K562 (cell line): Measurements from ENCODE around the gene PPP1CA. TPM values are rescaled to one million over a fixed set of nuclear protein-coding genes. Genes with fewer than 3 reads are reported as not detected.

Experiments used
- ELF1 ChIP-seq: fragments of 200-800 bp; sonication (Bioruptor generic); IDR thresholded peaks from 2 replicates; pipeline ENCODE4 v1.6.1; 2016; ENCODE audit warnings: missing genetic modification characterization, missing compliant biosample characterization
- HNRNPK ChIP-seq: fragments of 200-400 bp; formaldehyde crosslinking; IDR thresholded peaks from one replicate; pipeline ENCODE4 v1.6.1; 2018; ENCODE audit warnings: mild to moderate bottlenecking, low read depth, low read length; ENCODE audit not compliant: poor library complexity, severe bottlenecking
- RBM15 ChIP-seq: fragments of 200-400 bp; formaldehyde crosslinking; IDR thresholded peaks from 2 replicates; pipeline ENCODE4 v1.6.1; 2018; ENCODE audit warnings: mild to moderate bottlenecking, low read length, moderate library complexity; ENCODE audit not compliant: insufficient read depth
- RUNX1 ChIP-seq: sonication (generic); IDR thresholded peaks from 2 replicates; pipeline ENCODE4 v1.6.1; 2016; ENCODE audit warnings: antibody characterized with exemption, low read depth
- SREBF2 ChIP-seq: sonication (generic); formaldehyde crosslinking; IDR thresholded peaks from 2 replicates; pipeline ENCODE4 v1.4.0; 2020; ENCODE audit warnings: mild to moderate bottlenecking, missing genetic modification reagents
- ZNF263 ChIP-seq: sonication (generic); formaldehyde crosslinking; IDR thresholded peaks from 2 replicates; pipeline ENCODE4 v1.8.0; 2022; ENCODE audit warnings: mild to moderate bottlenecking, missing genetic modification reagents, borderline replicate concordance
- ZSCAN32 ChIP-seq: fragments of 450-650 bp; formaldehyde crosslinking; IDR thresholded peaks from 2 replicates; pipeline ENCODE4 v1.4.0; 2020; ENCODE audit warnings: mild to moderate bottlenecking, moderate library complexity
- polyA plus RNA-seq, 8 experiments: library from polyadenylated mRNA; depleted of rRNA in 4 of 8; stranded (reverse) in 5 of 8; unstranded in 3 of 8; fragments of >200 nt; fragmentation: Nextera tagmentation in 2 of 8; fragmentation: Illumina TruSeq in 1 of 8; extraction: Ambion mirVana in 2 of 8; extraction: Trizol in 1 of 8; gene quantifications; 2 replicates each; pipeline versions ENCODE4 v1.2.1 to v1.2.3, GENCODE V29; 2011 to 2014; ENCODE audit warnings: inconsistent platforms in 1 of 8, missing spikeins in 1 of 8
- total RNA-seq, 7 experiments: library from RNA; depleted of rRNA in 6 of 7; stranded (reverse); fragments of >200 nt in 6 of 7; fragmentation: Illumina TruSeq in 2 of 7; extraction: Trizol in 2 of 7; gene quantifications; 2 replicates each; pipeline versions ENCODE4 v1.2.1 to v1.2.3, GENCODE V29; 2011 to 2021; ENCODE audit warnings: low replicate concordance in 1 of 7
- TF ChIP-seq, protein P1 (sequence below): fragments of 450-650 bp; IDR thresholded peaks from 2 replicates; pipeline ENCODE4 v1.7.0; 2016; ENCODE audit warnings: borderline replicate concordance
- TF ChIP-seq, protein P2 (sequence below): fragments of 250-450 bp; sonication (Bioruptor Pico); IDR thresholded peaks from 2 replicates; pipeline ENCODE4 v1.8.0; 2022; ENCODE audit warnings: inconsistent platforms
- TF ChIP-seq, protein P3 (sequence below): IDR thresholded peaks from 3 replicates; pipeline ENCODE4 v1.6.1; 2011; ENCODE audit warnings: borderline replicate concordance, mild to moderate bottlenecking; ENCODE audit not compliant: insufficient read length, insufficient read depth
- TF ChIP-seq, protein P4 (sequence below): fragments of 450-650 bp; IDR thresholded peaks from 2 replicates; pipeline ENCODE4 v1.7.1; 2018; ENCODE audit warnings: mild to moderate bottlenecking, low read depth; ENCODE audit not compliant: partially characterized antibody
- TF ChIP-seq, protein P5 (sequence below): sonication (generic); formaldehyde crosslinking; IDR thresholded peaks from 2 replicates; pipeline ENCODE4 v1.5.0; 2020; ENCODE audit warnings: missing genetic modification reagents
- TF ChIP-seq, protein P6 (sequence below): sonication (generic); formaldehyde crosslinking; IDR thresholded peaks from 2 replicates; pipeline ENCODE4 v1.8.0; 2022; ENCODE audit warnings: mild to moderate bottlenecking, missing genetic modification reagents

Gene PPP1CA
- total and polyA plus RNA-seq, 9 of the 15 experiments (the other 6 are each of a cell fraction or from before 2014, with no cell fraction given), result 18.2 to 242 (median 188) TPM

DNA sequence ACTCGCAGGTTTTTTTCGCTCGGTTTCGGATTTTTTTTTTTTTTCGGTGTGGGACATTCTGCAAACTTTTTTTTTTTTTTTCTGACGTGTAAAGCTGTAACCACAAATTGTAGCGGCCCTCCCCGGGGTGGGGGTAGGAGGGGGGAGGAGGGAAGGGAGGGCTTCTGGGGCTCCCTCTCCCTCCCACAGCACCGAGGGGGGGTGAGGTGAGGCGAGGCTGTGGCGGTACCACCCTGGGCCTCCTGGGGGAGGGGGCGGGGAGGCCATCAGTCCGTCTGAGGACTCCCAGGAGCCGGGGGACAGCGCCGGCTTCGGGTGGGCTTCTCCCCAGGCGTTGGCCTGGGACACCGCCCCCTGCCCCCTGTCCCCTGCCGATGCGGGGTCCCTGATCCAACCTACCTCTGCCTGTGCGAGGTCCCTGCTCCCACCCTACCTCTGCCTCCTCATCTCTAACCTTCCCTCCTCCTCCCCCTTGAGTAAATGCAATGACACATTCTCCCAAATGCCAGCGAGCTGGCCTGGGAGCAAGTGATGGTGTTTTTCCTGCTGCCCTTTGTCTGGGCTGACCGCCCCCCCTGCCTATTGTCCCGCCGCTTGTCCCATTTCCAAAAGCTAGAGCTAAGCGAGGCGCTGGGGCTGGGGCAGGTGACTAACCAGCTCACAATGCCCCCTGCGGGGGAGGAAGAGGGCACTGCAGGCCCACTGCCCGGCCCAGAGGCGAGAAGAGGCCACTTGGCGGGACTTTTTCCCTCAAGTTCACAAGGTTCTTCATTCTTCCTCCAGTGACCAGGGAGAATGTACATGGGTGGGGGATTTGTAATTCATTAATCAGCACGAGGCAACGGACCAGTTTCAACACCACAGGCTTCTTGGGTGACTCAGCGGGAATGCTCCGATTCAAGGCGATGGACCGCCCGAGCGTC, 27.7 kb downstream of the PPP1CA start (continued):
- TF ChIP-seq, protein P1, sequence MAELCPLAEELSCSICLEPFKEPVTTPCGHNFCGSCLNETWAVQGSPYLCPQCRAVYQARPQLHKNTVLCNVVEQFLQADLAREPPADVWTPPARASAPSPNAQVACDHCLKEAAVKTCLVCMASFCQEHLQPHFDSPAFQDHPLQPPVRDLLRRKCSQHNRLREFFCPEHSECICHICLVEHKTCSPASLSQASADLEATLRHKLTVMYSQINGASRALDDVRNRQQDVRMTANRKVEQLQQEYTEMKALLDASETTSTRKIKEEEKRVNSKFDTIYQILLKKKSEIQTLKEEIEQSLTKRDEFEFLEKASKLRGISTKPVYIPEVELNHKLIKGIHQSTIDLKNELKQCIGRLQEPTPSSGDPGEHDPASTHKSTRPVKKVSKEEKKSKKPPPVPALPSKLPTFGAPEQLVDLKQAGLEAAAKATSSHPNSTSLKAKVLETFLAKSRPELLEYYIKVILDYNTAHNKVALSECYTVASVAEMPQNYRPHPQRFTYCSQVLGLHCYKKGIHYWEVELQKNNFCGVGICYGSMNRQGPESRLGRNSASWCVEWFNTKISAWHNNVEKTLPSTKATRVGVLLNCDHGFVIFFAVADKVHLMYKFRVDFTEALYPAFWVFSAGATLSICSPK, result no peak
- TF ChIP-seq, protein P2, sequence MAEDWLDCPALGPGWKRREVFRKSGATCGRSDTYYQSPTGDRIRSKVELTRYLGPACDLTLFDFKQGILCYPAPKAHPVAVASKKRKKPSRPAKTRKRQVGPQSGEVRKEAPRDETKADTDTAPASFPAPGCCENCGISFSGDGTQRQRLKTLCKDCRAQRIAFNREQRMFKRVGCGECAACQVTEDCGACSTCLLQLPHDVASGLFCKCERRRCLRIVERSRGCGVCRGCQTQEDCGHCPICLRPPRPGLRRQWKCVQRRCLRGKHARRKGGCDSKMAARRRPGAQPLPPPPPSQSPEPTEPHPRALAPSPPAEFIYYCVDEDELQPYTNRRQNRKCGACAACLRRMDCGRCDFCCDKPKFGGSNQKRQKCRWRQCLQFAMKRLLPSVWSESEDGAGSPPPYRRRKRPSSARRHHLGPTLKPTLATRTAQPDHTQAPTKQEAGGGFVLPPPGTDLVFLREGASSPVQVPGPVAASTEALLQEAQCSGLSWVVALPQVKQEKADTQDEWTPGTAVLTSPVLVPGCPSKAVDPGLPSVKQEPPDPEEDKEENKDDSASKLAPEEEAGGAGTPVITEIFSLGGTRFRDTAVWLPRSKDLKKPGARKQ, result no peak
- TF ChIP-seq RBM15, result no peak
- TF ChIP-seq, protein P3, sequence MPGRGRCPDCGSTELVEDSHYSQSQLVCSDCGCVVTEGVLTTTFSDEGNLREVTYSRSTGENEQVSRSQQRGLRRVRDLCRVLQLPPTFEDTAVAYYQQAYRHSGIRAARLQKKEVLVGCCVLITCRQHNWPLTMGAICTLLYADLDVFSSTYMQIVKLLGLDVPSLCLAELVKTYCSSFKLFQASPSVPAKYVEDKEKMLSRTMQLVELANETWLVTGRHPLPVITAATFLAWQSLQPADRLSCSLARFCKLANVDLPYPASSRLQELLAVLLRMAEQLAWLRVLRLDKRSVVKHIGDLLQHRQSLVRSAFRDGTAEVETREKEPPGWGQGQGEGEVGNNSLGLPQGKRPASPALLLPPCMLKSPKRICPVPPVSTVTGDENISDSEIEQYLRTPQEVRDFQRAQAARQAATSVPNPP, result no peak
- TF ChIP-seq ELF1 (tag), result no peak
- no peak for TF ChIP-seq ZSCAN32 (CRISPR knock-in tag)
- TF ChIP-seq RUNX1, result no peak
- peak; percentile 85 for TF ChIP-seq ZNF263
- TF ChIP-seq, protein P4, sequence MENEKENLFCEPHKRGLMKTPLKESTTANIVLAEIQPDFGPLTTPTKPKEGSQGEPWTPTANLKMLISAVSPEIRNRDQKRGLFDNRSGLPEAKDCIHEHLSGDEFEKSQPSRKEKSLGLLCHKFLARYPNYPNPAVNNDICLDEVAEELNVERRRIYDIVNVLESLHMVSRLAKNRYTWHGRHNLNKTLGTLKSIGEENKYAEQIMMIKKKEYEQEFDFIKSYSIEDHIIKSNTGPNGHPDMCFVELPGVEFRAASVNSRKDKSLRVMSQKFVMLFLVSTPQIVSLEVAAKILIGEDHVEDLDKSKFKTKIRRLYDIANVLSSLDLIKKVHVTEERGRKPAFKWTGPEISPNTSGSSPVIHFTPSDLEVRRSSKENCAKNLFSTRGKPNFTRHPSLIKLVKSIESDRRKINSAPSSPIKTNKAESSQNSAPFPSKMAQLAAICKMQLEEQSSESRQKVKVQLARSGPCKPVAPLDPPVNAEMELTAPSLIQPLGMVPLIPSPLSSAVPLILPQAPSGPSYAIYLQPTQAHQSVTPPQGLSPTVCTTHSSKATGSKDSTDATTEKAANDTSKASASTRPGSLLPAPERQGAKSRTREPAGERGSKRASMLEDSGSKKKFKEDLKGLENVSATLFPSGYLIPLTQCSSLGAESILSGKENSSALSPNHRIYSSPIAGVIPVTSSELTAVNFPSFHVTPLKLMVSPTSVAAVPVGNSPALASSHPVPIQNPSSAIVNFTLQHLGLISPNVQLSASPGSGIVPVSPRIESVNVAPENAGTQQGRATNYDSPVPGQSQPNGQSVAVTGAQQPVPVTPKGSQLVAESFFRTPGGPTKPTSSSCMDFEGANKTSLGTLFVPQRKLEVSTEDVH, result peak; percentile 62
- TF ChIP-seq, protein P5, sequence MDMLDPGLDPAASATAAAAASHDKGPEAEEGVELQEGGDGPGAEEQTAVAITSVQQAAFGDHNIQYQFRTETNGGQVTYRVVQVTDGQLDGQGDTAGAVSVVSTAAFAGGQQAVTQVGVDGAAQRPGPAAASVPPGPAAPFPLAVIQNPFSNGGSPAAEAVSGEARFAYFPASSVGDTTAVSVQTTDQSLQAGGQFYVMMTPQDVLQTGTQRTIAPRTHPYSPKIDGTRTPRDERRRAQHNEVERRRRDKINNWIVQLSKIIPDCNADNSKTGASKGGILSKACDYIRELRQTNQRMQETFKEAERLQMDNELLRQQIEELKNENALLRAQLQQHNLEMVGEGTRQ (CRISPR knock-in tag), result peak; percentile 34; the same call in 1 of the 2 replicates
- TF ChIP-seq SREBF2 (CRISPR knock-in tag), result no peak
- no peak for TF ChIP-seq HNRNPK
- TF ChIP-seq, protein P6, sequence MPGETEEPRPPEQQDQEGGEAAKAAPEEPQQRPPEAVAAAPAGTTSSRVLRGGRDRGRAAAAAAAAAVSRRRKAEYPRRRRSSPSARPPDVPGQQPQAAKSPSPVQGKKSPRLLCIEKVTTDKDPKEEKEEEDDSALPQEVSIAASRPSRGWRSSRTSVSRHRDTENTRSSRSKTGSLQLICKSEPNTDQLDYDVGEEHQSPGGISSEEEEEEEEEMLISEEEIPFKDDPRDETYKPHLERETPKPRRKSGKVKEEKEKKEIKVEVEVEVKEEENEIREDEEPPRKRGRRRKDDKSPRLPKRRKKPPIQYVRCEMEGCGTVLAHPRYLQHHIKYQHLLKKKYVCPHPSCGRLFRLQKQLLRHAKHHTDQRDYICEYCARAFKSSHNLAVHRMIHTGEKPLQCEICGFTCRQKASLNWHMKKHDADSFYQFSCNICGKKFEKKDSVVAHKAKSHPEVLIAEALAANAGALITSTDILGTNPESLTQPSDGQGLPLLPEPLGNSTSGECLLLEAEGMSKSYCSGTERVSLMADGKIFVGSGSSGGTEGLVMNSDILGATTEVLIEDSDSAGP, result no peak
